ENCODE results near the gene C1orf159. TPM values are rescaled to one million over a fixed set of nuclear protein-coding genes. Genes with fewer than 3 reads are reported as not detected.
A peak's percentile ranks its signal among the peaks of the same experiment; 100 is the strongest.

The C1orf159 gene
- polyA plus RNA-seq, 4 donors, result 9.2 to 19.0 (median 12.6) TPM

GRCh38 chr1:1033009-1033587 is 82.8 kb downstream of the C1orf159 start:
- H3K4me3 ChIP-seq (ENCODE audit: low read depth in 1 of 3, low read length in 3 of 3), result peak overlapping the region in 2 of 3 donors; percentile 36 to 51
- peaks cover 0 to 55% (median 0%) of the 10 kb centered on the region in 3 donors for H3K36me3 ChIP-seq (ENCODE audit: control insufficient read depth in 3 of 3, insufficient read depth in 2 of 3, low read depth in 1 of 3, low read length in 3 of 3)
- H3K27me3 ChIP-seq (ENCODE audit: control insufficient read depth in 3 of 3, insufficient read depth in 3 of 3, low read length in 3 of 3), result peaks cover 0 to 5% (median 0%) of the 10 kb centered on the region in 3 donors
- WGBS, 3 donors, result 0 to 10% (median 3%) methylated on average over 30 to 73 of the region's 73 CpGs
- peak overlapping the region in 1 of 3 donors; percentile 84 for H3K27ac ChIP-seq (ENCODE audit: low read depth in 1 of 3, low read length in 2 of 3)
- H3K4me1 ChIP-seq (ENCODE audit: control insufficient read depth in 3 of 3, insufficient read depth in 2 of 3, low read depth in 1 of 3, low read length in 2 of 3), result peaks cover 0 to 22% (median 0%) of the 10 kb centered on the region in 3 donors
- DNase-seq (peak; percentile 79 to 94), FAIRE-seq (no peak)
- no peaks in the 10 kb centered on the region for H3K9me3 ChIP-seq (ENCODE audit: control insufficient read depth in 2 of 2, insufficient read depth in 1 of 2, low read depth in 1 of 2, low read length in 1 of 2)

- H3K27ac ChIP-seq (ENCODE audit: low read depth in 1 of 3, low read length in 2 of 3), result peak overlapping the region in 1 of 3 donors; percentile 84
- H3K27me3 ChIP-seq (ENCODE audit: control insufficient read depth in 3 of 3, insufficient read depth in 3 of 3, low read length in 3 of 3), result peaks cover 0 to 2% (median 0%) of the 10 kb centered on the region in 3 donors
- peaks cover 0 to 22% (median 0%) of the 10 kb centered on the region in 3 donors for H3K4me1 ChIP-seq (ENCODE audit: control insufficient read depth in 3 of 3, insufficient read depth in 2 of 3, low read depth in 1 of 3, low read length in 2 of 3)
- FAIRE-seq (no peak), DNase-seq (peak; percentile 53 to 58)
- peak overlapping the region in 1 of 3 donors; percentile 36 for H3K4me3 ChIP-seq (ENCODE audit: low read depth in 1 of 3, low read length in 3 of 3)
- H3K36me3 ChIP-seq (ENCODE audit: control insufficient read depth in 3 of 3, insufficient read depth in 2 of 3, low read depth in 1 of 3, low read length in 3 of 3), result peaks cover 0 to 55% (median 0%) of the 10 kb centered on the region in 3 donors
- H3K9me3 ChIP-seq (ENCODE audit: control insufficient read depth in 2 of 2, insufficient read depth in 1 of 2, low read depth in 1 of 2, low read length in 1 of 2), result no peaks in the 10 kb centered on the region
- 11 to 32% (median 13%) methylated on average over 11 to 16 of the region's 16 CpGs for WGBS, 3 donors
Observed at GRCh38 chr1:1032424-1032823, 83.5 kb downstream of the C1orf159 start.

Other genes starting within 250 kb of the C1orf159 start
- gene SAMD11, start 192.2 kb downstream of the C1orf159 start, polyA plus RNA-seq, result 10 to 100 TPM in 1 of 4 donors, 1 to 10 TPM in 2, under 1 TPM in 1; 0.89 to 13.6 (median 6.8) TPM
- gene NOC2L, start 156.8 kb downstream of the C1orf159 start, polyA plus RNA-seq, result 10 to 100 TPM; 34.0 to 69.3 (median 45.4) TPM
- 10 to 100 TPM in 1 of 4 donors, 1 to 10 TPM in 3; 3.9 to 11.9 (median 6.8) TPM for gene KLHL17, start 155.5 kb downstream of the C1orf159 start, polyA plus RNA-seq
- gene PLEKHN1, start 149.6 kb downstream of the C1orf159 start, polyA plus RNA-seq, result under 1 TPM; 0.64 to 0.89 (median 0.76) TPM
- gene PERM1, start 134.0 kb downstream of the C1orf159 start, polyA plus RNA-seq, result 1 to 10 TPM in 1 of 4 donors, under 1 TPM in 2, not detected in 1; 0.22 to 1.6 (median 0.30) TPM
- gene HES4, start 116.0 kb downstream of the C1orf159 start, polyA plus RNA-seq, result 1 to 10 TPM in 3 of 4 donors, under 1 TPM in 1; 0.89 to 8.2 (median 5.3) TPM
- 100 to 1,000 TPM in 2 of 4 donors, 10 to 100 TPM in 2; 21.1 to 282 (median 182) TPM for gene ISG15, start 102.6 kb downstream of the C1orf159 start, polyA plus RNA-seq
- 100 to 1,000 TPM in 1 of 4 donors, 10 to 100 TPM in 3; 13.2 to 104 (median 19.9) TPM for gene AGRN, start 96.0 kb downstream of the C1orf159 start, polyA plus RNA-seq
- gene RNF223, start 41.8 kb downstream of the C1orf159 start, polyA plus RNA-seq, result under 1 TPM in 3 of 4 donors, not detected in 1; 0.15 to 0.45 (median 0.18) TPM
- under 1 TPM in 2 of 4 donors, not detected in 2; 0.21 to 0.36 TPM for gene TTLL10, start 57.8 kb upstream of the C1orf159 start, polyA plus RNA-seq
- 1 to 10 TPM in 2 of 4 donors, under 1 TPM in 1, not detected in 1; 0.47 to 5.9 (median 1.8) TPM for gene TNFRSF18, start 90.5 kb upstream of the C1orf159 start, polyA plus RNA-seq
- 1 to 10 TPM in 3 of 4 donors, not detected in 1; 1.2 to 3.5 (median 3.1) TPM for gene TNFRSF4, start 98.1 kb upstream of the C1orf159 start, polyA plus RNA-seq
- gene SDF4, start 115.9 kb upstream of the C1orf159 start, polyA plus RNA-seq, result 100 to 1,000 TPM in 3 of 4 donors, 10 to 100 TPM in 1; 91.2 to 190 (median 151) TPM
- gene B3GALT6, start 116.1 kb upstream of the C1orf159 start, polyA plus RNA-seq, result 10 to 100 TPM in 2 of 4 donors, 1 to 10 TPM in 2; 2.7 to 13.7 (median 6.8) TPM
- 100 to 1,000 TPM in 2 of 4 donors, 10 to 100 TPM in 2; 10.6 to 203 (median 98.5) TPM for gene C1QTNF12, start 130.6 kb upstream of the C1orf159 start, polyA plus RNA-seq
- 10 to 100 TPM; 45.9 to 67.0 (median 60.7) TPM for gene UBE2J2, start 157.8 kb upstream of the C1orf159 start, polyA plus RNA-seq
- gene SCNN1D, start 164.3 kb upstream of the C1orf159 start, polyA plus RNA-seq, result 10 to 100 TPM in 2 of 4 donors, 1 to 10 TPM in 2; 5.2 to 37.1 (median 17.2) TPM
- gene ACAP3, start 191.8 kb upstream of the C1orf159 start, polyA plus RNA-seq, result 10 to 100 TPM; 28.6 to 71.1 (median 50.6) TPM
- gene PUSL1, start 192.5 kb upstream of the C1orf159 start, polyA plus RNA-seq, result 10 to 100 TPM; 15.0 to 22.7 (median 18.4) TPM
- 100 to 1,000 TPM in 3 of 4 donors, 10 to 100 TPM in 1; 94.9 to 331 (median 186) TPM for gene INTS11, start 208.6 kb upstream of the C1orf159 start, polyA plus RNA-seq
- 10 to 100 TPM; 18.5 to 71.3 (median 45.1) TPM for gene CPTP, start 208.7 kb upstream of the C1orf159 start, polyA plus RNA-seq
- gene TAS1R3, start 215.2 kb upstream of the C1orf159 start, polyA plus RNA-seq, result under 1 TPM; 0.33 to 0.99 (median 0.63) TPM
- gene DVL1, start 233.3 kb upstream of the C1orf159 start, polyA plus RNA-seq, result 10 to 100 TPM; 46.7 to 88.8 (median 61.3) TPM
- 100 to 1,000 TPM in 1 of 4 donors, 10 to 100 TPM in 1, 1 to 10 TPM in 2; 2.7 to 538 (median 14.7) TPM for gene MXRA8, start 242.5 kb upstream of the C1orf159 start, polyA plus RNA-seq